Thoracic aorta (tissue), 2 donors: ENCODE data around the gene PRDM10. TPM values are rescaled to one million over a fixed set of nuclear protein-coding genes. Genes with fewer than 3 reads are reported as not detected.

Experiments used
- ATAC-seq: fragments of 150-250 bp; one replicate; pipeline ENCODE4 v1.8.0; 2017; ENCODE audit warnings: low read depth; ENCODE audit not compliant: insufficient number of reproducible peaks, low FRiP score
- DNase-seq: peaks from one replicate; pipeline ENCODE4 v3.0.0-alpha.2; 2020; ENCODE audit warnings: low spot score
- H3K27ac ChIP-seq, 2 donors: fragments of 200-600 bp; sonication (generic); 1 replicate in 1 of 2; 2 replicates in 1 of 2; pipeline ENCODE4 v1.5.1; 2016; ENCODE audit warnings: mild to moderate bottlenecking in 2 of 2, moderate library complexity in 2 of 2
- H3K27me3 ChIP-seq: fragments of 200-600 bp; sonication (generic); replicated peaks from 2 replicates; pipeline ENCODE4 v1.6.0; 2016; ENCODE audit warnings: mild to moderate bottlenecking; ENCODE audit not compliant: insufficient read depth
- H3K36me3 ChIP-seq: fragments of 200-600 bp; sonication (generic); one replicate; pipeline ENCODE4 v1.5.1; 2016
- H3K4me1 ChIP-seq, 2 donors: fragments of 200-600 bp; sonication (generic); 1 replicate in 1 of 2; 2 replicates in 1 of 2; pipeline versions ENCODE4 v1.5.1 to v1.6.0; 2016; ENCODE audit warnings: low read depth in 2 of 2, mild to moderate bottlenecking in 1 of 2; ENCODE audit not compliant: control insufficient read depth in 1 of 2
- H3K4me3 ChIP-seq: fragments of 200-600 bp; sonication (generic); 2 replicates; pipeline ENCODE4 v1.5.1; 2016; ENCODE audit warnings: mild to moderate bottlenecking
- H3K9me3 ChIP-seq: fragments of 200-600 bp; sonication (generic); 2 replicates; pipeline ENCODE4 v1.5.1; 2016
- total RNA-seq, 2 donors: library from RNA; depleted of rRNA; stranded (reverse); fragments of >200 nt; gene quantifications; one replicate each; pipeline versions ENCODE4 v1.1.0 to v1.2.3, GENCODE V29; 2016
- TF ChIP-seq, protein P1 (sequence below): fragments of 200-600 bp; sonication (generic); IDR thresholded peaks from one replicate; pipeline ENCODE4 v1.5.1; 2019; ENCODE audit warnings: antibody characterized with exemption

Gene PRDM10
- total RNA-seq, 2 donors from 2014 or later, result 8.8 to 10.4 TPM

DNA sequence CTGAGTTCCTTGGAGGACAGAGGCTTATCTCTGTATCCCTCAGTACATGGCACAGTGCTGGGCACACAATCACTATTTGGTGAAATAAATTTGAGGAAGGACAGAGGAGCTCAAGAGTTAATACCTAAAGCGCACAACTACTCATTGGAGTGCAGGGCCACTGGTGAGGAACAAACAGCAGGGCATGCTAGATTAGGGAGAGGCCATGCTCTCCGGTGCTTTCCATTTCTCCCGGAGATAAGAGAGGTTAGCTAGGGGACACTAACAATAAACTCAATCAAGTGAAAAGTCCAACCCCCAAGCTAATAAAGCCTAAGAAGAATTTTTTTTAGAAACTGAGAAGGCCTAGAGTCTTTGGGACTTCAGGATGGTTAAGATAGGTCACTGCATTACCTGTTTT lies 136.3 kb downstream of the PRDM10 start:
- DNase-seq (no peak), ATAC-seq (no peak)
- Histone ChIP-seq H3K4me1 (peaks cover 4 to 9% of the 10 kb centered on the region in 2 donors), H3K27me3 (no peaks in the 10 kb centered on the region), H3K27ac (no peak overlapping the region), H3K9me3 (no peaks in the 10 kb centered on the region), H3K4me3 (no peak overlapping the region), H3K36me3 (peaks cover 64% of the 10 kb centered on the region)
- TF ChIP-seq, protein P1, sequence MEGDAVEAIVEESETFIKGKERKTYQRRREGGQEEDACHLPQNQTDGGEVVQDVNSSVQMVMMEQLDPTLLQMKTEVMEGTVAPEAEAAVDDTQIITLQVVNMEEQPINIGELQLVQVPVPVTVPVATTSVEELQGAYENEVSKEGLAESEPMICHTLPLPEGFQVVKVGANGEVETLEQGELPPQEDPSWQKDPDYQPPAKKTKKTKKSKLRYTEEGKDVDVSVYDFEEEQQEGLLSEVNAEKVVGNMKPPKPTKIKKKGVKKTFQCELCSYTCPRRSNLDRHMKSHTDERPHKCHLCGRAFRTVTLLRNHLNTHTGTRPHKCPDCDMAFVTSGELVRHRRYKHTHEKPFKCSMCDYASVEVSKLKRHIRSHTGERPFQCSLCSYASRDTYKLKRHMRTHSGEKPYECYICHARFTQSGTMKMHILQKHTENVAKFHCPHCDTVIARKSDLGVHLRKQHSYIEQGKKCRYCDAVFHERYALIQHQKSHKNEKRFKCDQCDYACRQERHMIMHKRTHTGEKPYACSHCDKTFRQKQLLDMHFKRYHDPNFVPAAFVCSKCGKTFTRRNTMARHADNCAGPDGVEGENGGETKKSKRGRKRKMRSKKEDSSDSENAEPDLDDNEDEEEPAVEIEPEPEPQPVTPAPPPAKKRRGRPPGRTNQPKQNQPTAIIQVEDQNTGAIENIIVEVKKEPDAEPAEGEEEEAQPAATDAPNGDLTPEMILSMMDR, result no peak

DNA sequence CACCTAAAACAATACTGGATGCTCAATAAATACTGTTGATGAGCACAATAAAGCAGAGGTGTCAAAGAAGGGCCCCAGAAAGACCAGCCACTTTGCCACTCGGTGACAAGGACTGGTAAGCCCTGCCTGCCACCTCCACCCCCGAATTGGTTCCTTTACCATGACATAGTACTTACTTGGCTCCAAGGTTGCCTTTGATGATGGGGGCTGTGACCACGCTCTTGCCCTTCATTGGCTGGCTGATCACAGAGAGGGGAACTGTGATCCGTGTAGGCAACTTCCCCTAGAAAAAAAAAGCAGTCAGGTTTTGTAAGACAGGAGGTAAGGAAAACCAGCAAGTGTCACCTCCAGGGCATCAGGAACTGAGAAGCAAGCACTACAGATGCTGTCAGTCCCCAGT lies 136.9 kb downstream of the PRDM10 start:
- Histone ChIP-seq H3K9me3 (no peaks in the 10 kb centered on the region), H3K27me3 (no peaks in the 10 kb centered on the region), H3K27ac (no peak overlapping the region), H3K4me1 (peaks cover 4 to 9% of the 10 kb centered on the region in 2 donors), H3K36me3 (peaks cover 59% of the 10 kb centered on the region), H3K4me3 (no peak overlapping the region)
- DNase-seq (no peak), ATAC-seq (no peak)
- TF ChIP-seq, protein P1, result no peak

GRCh38 chr11:129864811-129865210 lies 137.8 kb downstream of the PRDM10 start:
- ATAC-seq (no peak), DNase-seq (no peak)
- TF ChIP-seq, protein P1, result no peak
- no peak overlapping the region for H3K27ac ChIP-seq
- peaks cover 52% of the 10 kb centered on the region for H3K36me3 ChIP-seq
- no peak overlapping the region for H3K4me3 ChIP-seq
- H3K9me3 ChIP-seq, result no peaks in the 10 kb centered on the region
- H3K27me3 ChIP-seq, result no peaks in the 10 kb centered on the region
- H3K4me1 ChIP-seq, result peaks cover 4 to 9% of the 10 kb centered on the region in 2 donors

DNA sequence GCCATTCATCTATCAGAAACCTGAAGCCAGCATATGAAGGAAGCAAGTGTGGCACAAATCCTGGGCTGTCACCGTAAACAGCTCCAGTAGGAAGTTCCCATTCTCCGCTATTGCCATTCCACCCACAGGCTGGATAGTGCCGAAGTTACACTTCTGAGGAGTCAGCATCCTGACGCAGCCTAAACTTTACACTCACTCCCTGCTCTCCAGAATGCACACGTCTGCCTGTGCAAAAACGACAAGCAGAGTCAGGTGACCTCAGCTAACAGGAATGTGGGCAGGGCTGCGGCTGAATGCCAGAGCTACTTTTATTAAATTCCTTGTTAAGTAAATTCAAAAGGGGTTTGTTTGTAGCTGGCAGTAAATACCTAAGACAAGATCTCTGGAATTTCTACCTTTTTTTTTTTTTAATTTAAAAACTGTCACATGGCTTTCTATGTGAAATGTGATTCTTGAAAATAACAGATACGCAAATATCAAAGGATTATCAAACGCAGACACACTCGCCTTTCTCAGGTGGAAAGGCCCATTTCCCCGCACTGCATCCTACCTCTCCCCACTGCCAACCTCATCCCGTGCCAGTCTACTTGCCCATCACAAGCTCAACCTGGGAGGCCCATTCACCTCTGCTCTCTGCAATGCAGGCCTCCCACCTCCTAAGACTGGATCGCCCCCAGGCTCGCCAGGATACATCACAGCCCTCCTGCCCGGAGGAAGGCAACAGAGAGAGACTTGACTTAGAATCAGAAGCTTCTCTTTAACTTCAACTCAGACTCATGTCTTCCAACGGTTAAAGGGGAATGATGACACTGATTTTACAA lies 140.7 kb downstream of the PRDM10 start:
- Histone ChIP-seq H3K27ac (peak overlapping the region; percentile 11 to 27), H3K4me1 (peaks cover 4 to 9% of the 10 kb centered on the region in 2 donors), H3K9me3 (no peaks in the 10 kb centered on the region), H3K36me3 (peaks cover 33% of the 10 kb centered on the region), H3K4me3 (no peak overlapping the region), H3K27me3 (no peaks in the 10 kb centered on the region)
- ATAC-seq (peak; percentile 61), DNase-seq (no peak)
- TF ChIP-seq, protein P1, result no peak

GRCh38 chr11:129856036-129856435 lies 146.6 kb downstream of the PRDM10 start:
- DNase-seq (no peak), ATAC-seq (no peak)
- Histone ChIP-seq H3K9me3 (no peaks in the 10 kb centered on the region), H3K27ac (no peak overlapping the region), H3K27me3 (no peaks in the 10 kb centered on the region), H3K36me3 (no peaks in the 10 kb centered on the region), H3K4me3 (no peak overlapping the region), H3K4me1 (no peaks in the 10 kb centered on the region)
- TF ChIP-seq, protein P1, result no peak
